Neuronal stem cell (in vitro differentiated cells): ENCODE measurements around the gene DLG2.

Experiments used
- DNase-seq: peaks from one replicate; pipeline ENCODE4 v3.0.0-alpha.2; 2013; ENCODE audit warnings: low spot score
- H2AFZ ChIP-seq: one replicate; pipeline ENCODE4 v1.6.1; 2013; ENCODE audit warnings: mild to moderate bottlenecking, low read length, inconsistent platforms
- H2AK5ac ChIP-seq: 2 replicates; pipeline ENCODE4 v1.6.1; 2013; ENCODE audit warnings: low read depth, mild to moderate bottlenecking, inconsistent platforms, low read length, moderate library complexity, mixed read lengths
- H2BK120ac ChIP-seq: 2 replicates; pipeline ENCODE4 v1.6.1; 2013; ENCODE audit warnings: low read depth, mild to moderate bottlenecking, inconsistent platforms, low read length, moderate library complexity, mixed read lengths
- H2BK12ac ChIP-seq: one replicate; pipeline ENCODE4 v1.6.1; 2013; ENCODE audit warnings: low read length, inconsistent platforms
- H2BK15ac ChIP-seq: 2 replicates; pipeline ENCODE4 v1.6.1; 2013; ENCODE audit warnings: mild to moderate bottlenecking, low read length, inconsistent platforms, mixed read lengths
- H2BK5ac ChIP-seq: one replicate; pipeline ENCODE4 v1.6.1; 2013; ENCODE audit warnings: inconsistent platforms, mild to moderate bottlenecking, low read length, moderate library complexity
- H3K14ac ChIP-seq: one replicate; pipeline ENCODE4 v1.6.1; 2013; ENCODE audit warnings: low read length, inconsistent platforms
- H3K18ac ChIP-seq: 2 replicates; pipeline ENCODE4 v1.6.1; 2013; ENCODE audit warnings: low read length, inconsistent platforms
- H3K23ac ChIP-seq: 2 replicates; pipeline ENCODE4 v1.6.1; 2013; ENCODE audit warnings: low read depth, mild to moderate bottlenecking, mixed read lengths, low read length, inconsistent platforms; ENCODE audit not compliant: poor library complexity
- H3K27ac ChIP-seq: replicated peaks from 3 replicates; pipeline ENCODE4 v1.5.1; 2013; ENCODE audit warnings: low read length, inconsistent platforms
- H3K27me3 ChIP-seq, 3 experiments: 2 replicates each; pipeline ENCODE4 v1.6.1; 2013; ENCODE audit warnings: low read length in 3 of 3, mild to moderate bottlenecking in 2 of 3, inconsistent platforms in 1 of 3, low read depth in 1 of 3, mixed read lengths in 1 of 3, moderate library complexity in 1 of 3; ENCODE audit not compliant: control insufficient read depth in 3 of 3, insufficient read depth in 3 of 3
- H3K36me3 ChIP-seq, 2 donors: replicated peaks in 1 of 2; 2 replicates each; pipeline ENCODE4 v1.6.1; 2013; ENCODE audit warnings: low read length in 2 of 2; ENCODE audit not compliant: control insufficient read depth in 2 of 2, insufficient read depth in 2 of 2
- H3K4ac ChIP-seq: 2 replicates; pipeline ENCODE4 v1.6.1; 2013; ENCODE audit warnings: inconsistent platforms, mild to moderate bottlenecking, low read length, moderate library complexity
- H3K4me1 ChIP-seq, 2 donors: 1 replicate in 1 of 2; 2 replicates in 1 of 2; pipeline ENCODE4 v1.6.1; 2013; ENCODE audit warnings: low read length in 2 of 2, low read depth in 1 of 2; ENCODE audit not compliant: control insufficient read depth in 2 of 2, insufficient read depth in 1 of 2
- H3K4me2 ChIP-seq: one replicate; pipeline ENCODE4 v1.6.1; 2013; ENCODE audit warnings: mild to moderate bottlenecking, low read length, inconsistent platforms; ENCODE audit not compliant: insufficient read depth, poor library complexity, severe bottlenecking
- H3K4me3 ChIP-seq, 2 donors: 2 replicates each; pipeline ENCODE4 v1.5.1; 2013; ENCODE audit warnings: low read length in 2 of 2, mild to moderate bottlenecking in 2 of 2, inconsistent platforms in 1 of 2, moderate library complexity in 1 of 2
- H3K79me1 ChIP-seq: one replicate; pipeline ENCODE4 v1.6.1; 2013; ENCODE audit warnings: low read depth, mild to moderate bottlenecking, inconsistent platforms, low read length, moderate library complexity
- H3K9ac ChIP-seq: one replicate; pipeline ENCODE4 v1.6.1; 2013; ENCODE audit warnings: mild to moderate bottlenecking, low read depth, low read length, inconsistent platforms; ENCODE audit not compliant: poor library complexity
- H3K9me3 ChIP-seq, 2 donors: replicated peaks in 1 of 2; 2 replicates each; pipeline versions ENCODE3 to v1.6.1; 2013; ENCODE audit warnings: low read length in 2 of 2, mild to moderate bottlenecking in 2 of 2, inconsistent platforms in 1 of 2, low read depth in 1 of 2, mixed read lengths in 1 of 2, moderate library complexity in 1 of 2; ENCODE audit not compliant: control insufficient read depth in 2 of 2, insufficient read depth in 1 of 2
- H4K8ac ChIP-seq: one replicate; pipeline ENCODE4 v1.6.1; 2013; ENCODE audit warnings: low read depth, mild to moderate bottlenecking, inconsistent platforms, low read length, moderate library complexity
- H4K91ac ChIP-seq: one replicate; pipeline ENCODE4 v1.6.1; 2013; ENCODE audit warnings: low read length, low read depth, mild to moderate bottlenecking, inconsistent platforms; ENCODE audit not compliant: poor library complexity
- WGBS, 2 donors: extraction: QIAGEN DNeasy Blood & Tissue Kit; methylation state at CpG; one replicate each; pipeline ENCODE4 v1.1.7; 2013; ENCODE audit warnings: missing lambda C conversion rate in 2 of 2, mixed read lengths in 1 of 2; ENCODE audit not compliant: insufficient read length in 2 of 2, insufficient replicate concordance in 1 of 2; ENCODE audit errors: extremely low coverage in 2 of 2; 5-methylcytosine and 5-hydroxymethylcytosine counted together

DLG2 gene

DNA sequence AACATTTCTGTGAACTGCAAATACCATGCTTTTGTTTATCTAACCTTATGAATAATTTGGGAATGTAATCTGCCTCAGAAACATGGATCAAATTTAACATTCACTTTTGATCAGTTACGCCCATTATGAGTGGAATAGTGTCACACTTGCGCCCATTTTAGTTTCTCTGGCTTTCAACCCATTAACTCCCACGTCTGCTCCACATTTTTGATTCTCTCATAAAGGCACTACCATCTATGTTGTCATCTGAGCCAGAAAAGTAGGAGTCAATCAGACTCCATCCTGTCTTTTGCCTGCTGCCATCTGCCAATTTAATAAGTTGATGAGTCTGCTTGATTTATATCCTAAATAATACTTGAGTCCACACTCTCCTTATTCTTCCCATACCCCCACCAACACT is 1090.7 kb downstream of the DLG2 start:
- no peaks in the 10 kb centered on the region for H3K9me3 ChIP-seq
- no peak overlapping the region for H3K4me2 ChIP-seq
- H3K9ac ChIP-seq: no peak overlapping the region
- H3K36me3 ChIP-seq: no peaks in the 10 kb centered on the region
- no peak overlapping the region for H2BK120ac ChIP-seq
- H3K18ac ChIP-seq: no peak overlapping the region
- H2BK5ac ChIP-seq: no peak overlapping the region
- H3K4ac ChIP-seq: no peak overlapping the region
- no peak overlapping the region for H2AFZ ChIP-seq
- no CpG with 5 or more reads among the region's 3 CpGs for WGBS, 2 donors
- H3K4me3 ChIP-seq: no peak overlapping the region
- no peak overlapping the region for H4K8ac ChIP-seq
- no peak overlapping the region for H3K23ac ChIP-seq
- H4K91ac ChIP-seq: no peak overlapping the region
- H2BK12ac ChIP-seq: no peak overlapping the region
- H2AK5ac ChIP-seq: no peak overlapping the region
- H3K4me1 ChIP-seq: no peaks in the 10 kb centered on the region
- H2BK15ac ChIP-seq: no peak overlapping the region
- DNase-seq: no peak
- no peak overlapping the region for H3K14ac ChIP-seq
- H3K27ac ChIP-seq: no peak overlapping the region
- no peaks in the 10 kb centered on the region for H3K27me3 ChIP-seq
- no peaks in the 10 kb centered on the region for H3K79me1 ChIP-seq

DNA sequence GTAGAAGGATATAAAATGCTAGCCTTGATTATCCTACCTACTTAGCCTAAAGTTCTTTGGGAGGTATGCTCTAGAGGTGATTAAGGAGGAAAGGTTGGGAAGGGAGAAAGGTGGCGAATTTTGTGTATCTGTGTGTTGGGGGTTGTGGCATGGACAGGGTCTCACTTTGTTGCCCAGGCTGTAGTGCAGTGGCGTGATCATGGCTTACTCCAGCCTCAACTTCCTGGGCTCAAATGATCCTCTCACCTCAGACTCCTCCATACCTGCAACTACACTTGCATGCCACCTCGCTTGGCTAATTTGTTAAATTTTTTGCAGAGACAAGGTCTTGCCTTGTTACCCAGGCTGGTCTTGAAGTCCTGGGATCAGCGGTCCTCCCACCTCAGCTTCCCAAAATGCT is 1094.8 kb downstream of the DLG2 start:
- H3K79me1 ChIP-seq: no peaks in the 10 kb centered on the region
- H3K27me3 ChIP-seq: no peaks in the 10 kb centered on the region
- no peak overlapping the region for H4K91ac ChIP-seq
- H2AFZ ChIP-seq: no peak overlapping the region
- H3K14ac ChIP-seq: no peak overlapping the region
- H3K4me2 ChIP-seq: no peak overlapping the region
- H3K9me3 ChIP-seq: no peaks in the 10 kb centered on the region
- H3K4ac ChIP-seq: no peak overlapping the region
- 100% methylated on average over 1 of the region's 4 CpGs for WGBS, 2 donors
- no peak for DNase-seq
- no peak overlapping the region for H2BK120ac ChIP-seq
- H2BK15ac ChIP-seq: no peak overlapping the region
- H2AK5ac ChIP-seq: no peak overlapping the region
- H3K36me3 ChIP-seq: no peaks in the 10 kb centered on the region
- no peak overlapping the region for H2BK5ac ChIP-seq
- no peaks in the 10 kb centered on the region for H3K4me1 ChIP-seq
- H4K8ac ChIP-seq: no peak overlapping the region
- no peak overlapping the region for H3K27ac ChIP-seq
- H3K4me3 ChIP-seq: no peak overlapping the region
- no peak overlapping the region for H3K18ac ChIP-seq
- no peak overlapping the region for H2BK12ac ChIP-seq
- no peak overlapping the region for H3K23ac ChIP-seq
- H3K9ac ChIP-seq: no peak overlapping the region

DNA sequence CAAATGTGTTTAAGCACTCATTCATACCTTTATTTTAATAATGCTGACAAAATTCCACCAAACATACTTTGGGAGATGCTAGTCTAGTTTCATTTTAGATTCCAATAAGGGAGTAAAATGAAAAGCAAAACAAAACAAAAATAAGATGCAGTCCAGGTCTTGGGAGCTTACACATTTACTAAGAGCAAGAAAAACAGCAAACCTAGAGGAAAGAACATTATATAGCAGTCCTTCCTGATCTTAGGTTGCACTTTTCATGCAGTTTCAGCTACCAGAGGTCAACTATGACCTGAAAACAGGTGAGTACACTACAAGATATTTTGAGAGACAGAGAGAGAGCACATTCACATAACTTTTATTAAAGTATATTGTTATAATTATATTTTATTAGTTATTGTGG is 1100.9 kb downstream of the DLG2 start:
- H3K14ac ChIP-seq: no peak overlapping the region
- H2BK15ac ChIP-seq: no peak overlapping the region
- no peaks in the 10 kb centered on the region for H3K79me1 ChIP-seq
- no peak overlapping the region for H3K4me2 ChIP-seq
- H3K9me3 ChIP-seq: no peaks in the 10 kb centered on the region
- H4K8ac ChIP-seq: no peak overlapping the region
- no peak overlapping the region for H2BK12ac ChIP-seq
- no peak overlapping the region for H3K27ac ChIP-seq
- H3K4ac ChIP-seq: no peak overlapping the region
- no peak overlapping the region for H3K18ac ChIP-seq
- no peaks in the 10 kb centered on the region for H3K36me3 ChIP-seq
- no peak for DNase-seq
- H3K4me3 ChIP-seq: no peak overlapping the region
- no peak overlapping the region for H4K91ac ChIP-seq
- no peak overlapping the region for H3K9ac ChIP-seq
- H3K4me1 ChIP-seq: no peaks in the 10 kb centered on the region
- H3K27me3 ChIP-seq: no peaks in the 10 kb centered on the region
- no peak overlapping the region for H2AFZ ChIP-seq
- H2BK120ac ChIP-seq: no peak overlapping the region
- no peak overlapping the region for H2BK5ac ChIP-seq
- H2AK5ac ChIP-seq: no peak overlapping the region
- H3K23ac ChIP-seq: no peak overlapping the region

DNA sequence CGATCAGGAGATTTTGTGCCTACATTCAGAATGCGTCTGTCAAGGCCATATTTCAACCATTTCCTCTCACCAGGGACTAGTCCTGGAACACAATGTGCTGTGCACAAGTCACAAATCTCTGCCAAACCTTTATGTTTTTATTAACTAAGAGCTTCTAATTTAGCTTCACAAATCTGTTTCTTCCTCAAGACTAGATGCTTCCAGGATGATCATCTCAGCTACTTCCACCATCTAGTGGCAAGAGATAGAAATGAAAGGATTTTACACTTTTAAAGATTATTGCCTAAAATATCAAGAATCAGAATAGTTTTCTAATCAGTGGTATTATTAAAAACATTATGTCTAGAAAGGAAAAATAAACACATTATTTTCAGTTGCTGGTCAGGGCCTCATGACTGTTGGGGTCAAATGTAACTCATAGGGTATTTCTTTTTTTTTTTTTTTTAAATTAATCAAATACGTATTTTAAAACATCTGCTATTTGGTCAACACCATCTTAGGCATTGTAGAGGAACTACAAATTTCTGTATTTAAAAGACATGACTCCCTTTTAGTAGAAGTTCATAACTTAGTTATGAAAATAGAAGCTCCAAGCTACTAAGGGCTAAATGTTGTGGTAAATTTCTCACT is 1102.6 kb downstream of the DLG2 start:
- Histone ChIP-seq H3K4me3 (no peak overlapping the region), H4K8ac (no peak overlapping the region), H3K14ac (no peak overlapping the region), H2BK120ac (no peak overlapping the region), H3K4me1 (no peaks in the 10 kb centered on the region), H3K79me1 (no peaks in the 10 kb centered on the region), H3K27ac (no peak overlapping the region), H2AFZ (no peak overlapping the region), H2BK12ac (no peak overlapping the region), H3K4ac (no peak overlapping the region), H2BK15ac (no peak overlapping the region), H3K27me3 (no peaks in the 10 kb centered on the region), H4K91ac (no peak overlapping the region), H3K23ac (no peak overlapping the region), H3K4me2 (no peak overlapping the region), H2AK5ac (no peak overlapping the region), H2BK5ac (no peak overlapping the region), H3K18ac (no peak overlapping the region), H3K9me3 (no peaks in the 10 kb centered on the region), H3K9ac (no peak overlapping the region), H3K36me3 (no peaks in the 10 kb centered on the region)
- DNase-seq: no peak
- no CpG with 5 or more reads among the region's 3 CpGs for WGBS, 2 donors
